HepG2 (cell line): ENCODE measurements around the gene PKLR. TPM values are rescaled to one million over a fixed set of nuclear protein-coding genes. Genes with fewer than 3 reads are reported as not detected.

Source experiments
- ASH2L ChIP-seq: fragments of 300-600, 200-600 bp; sonication (generic); IDR thresholded peaks from 2 replicates; pipeline ENCODE4 v1.7.0; 2017; ENCODE audit warnings: low read depth, mild to moderate bottlenecking, moderate library complexity, mixed read lengths, low read length; ENCODE audit not compliant: insufficient read length
- CBX1 ChIP-seq: IDR thresholded peaks from one replicate; pipeline ENCODE4 v1.6.1; 2016; ENCODE audit warnings: antibody characterized with exemption, low read depth
- CREM ChIP-seq, 2 experiments: sonication (generic) in 1 of 2; formaldehyde crosslinking in 1 of 2; IDR thresholded peaks; 2 replicates each; pipeline versions ENCODE4 v1.4.0 to v1.6.1; 2016 to 2020; ENCODE audit warnings: antibody characterized with exemption in 1 of 2, mild to moderate bottlenecking in 1 of 2, missing genetic modification reagents in 1 of 2
- DPF2 ChIP-seq: sonication (generic); formaldehyde crosslinking; IDR thresholded peaks from 2 replicates; pipeline ENCODE4 v1.4.0; 2020; ENCODE audit warnings: mild to moderate bottlenecking, low read depth, missing genetic modification reagents, borderline replicate concordance
- GATA4 ChIP-seq: sonication (generic); IDR thresholded peaks from 2 replicates; pipeline ENCODE4 v1.6.1; 2016; ENCODE audit warnings: antibody characterized with exemption, low read depth, borderline replicate concordance
- HIVEP1 ChIP-seq: sonication (generic); formaldehyde crosslinking; IDR thresholded peaks from 2 replicates; pipeline ENCODE4 v1.4.0; 2020; ENCODE audit warnings: mild to moderate bottlenecking, missing genetic modification reagents
- IRF2 ChIP-seq: IDR thresholded peaks from 2 replicates; pipeline ENCODE4 v1.6.1; 2018; ENCODE audit warnings: missing genetic modification reagents, missing compliant biosample characterization
- KAT8 ChIP-seq: IDR thresholded peaks from 2 replicates; pipeline ENCODE4 v1.6.1; 2016; ENCODE audit warnings: missing genetic modification reagents, missing compliant biosample characterization
- MAF1 ChIP-seq: sonication (generic); formaldehyde crosslinking; IDR thresholded peaks from 2 replicates; pipeline ENCODE4 v1.5.0; 2020; ENCODE audit warnings: missing genetic modification reagents, borderline replicate concordance
- NFYC ChIP-seq: IDR thresholded peaks from 2 replicates; pipeline ENCODE4 v1.6.1; 2016; ENCODE audit warnings: missing genetic modification reagents, missing compliant biosample characterization
- YY1 ChIP-seq: IDR thresholded peaks from 2 replicates; pipeline ENCODE4 v1.6.1; 2011; ENCODE audit warnings: low read length, low read depth, moderate library complexity, mild to moderate bottlenecking; ENCODE audit not compliant: insufficient read depth, insufficient replicate concordance
- ZBTB7B ChIP-seq: sonication (generic); formaldehyde crosslinking; IDR thresholded peaks from 2 replicates; pipeline ENCODE4 v1.4.0; 2020; ENCODE audit warnings: missing genetic modification reagents
- ZFP1 ChIP-seq: IDR thresholded peaks from 2 replicates; pipeline ENCODE4 v1.6.1; 2016
- ZNF235 ChIP-seq: sonication (generic); formaldehyde crosslinking; IDR thresholded peaks from 2 replicates; pipeline ENCODE4 v1.8.1; 2023; ENCODE audit warnings: mild to moderate bottlenecking, missing genetic modification reagents, borderline replicate concordance
- ZNF503 ChIP-seq: sonication (generic); formaldehyde crosslinking; IDR thresholded peaks from 2 replicates; pipeline ENCODE4 v1.4.0; 2020; ENCODE audit warnings: missing genetic modification reagents
- ZNF564 ChIP-seq: sonication (generic); formaldehyde crosslinking; IDR thresholded peaks from 2 replicates; pipeline ENCODE4 v1.8.1; 2023; ENCODE audit warnings: mild to moderate bottlenecking, missing genetic modification reagents
- ZNF644 ChIP-seq: IDR thresholded peaks from 2 replicates; pipeline ENCODE4 v1.6.1; 2016; ENCODE audit warnings: low read depth
- ZNF768 ChIP-seq: sonication (generic); formaldehyde crosslinking; IDR thresholded peaks from 2 replicates; pipeline ENCODE4 v1.4.0; 2020; ENCODE audit warnings: missing genetic modification reagents
- ZNF841 ChIP-seq: sonication (generic); formaldehyde crosslinking; IDR thresholded peaks from 2 replicates; pipeline ENCODE4 v1.8.1; 2023; ENCODE audit warnings: missing genetic modification reagents, borderline replicate concordance
- ZNF879 ChIP-seq: sonication (generic); formaldehyde crosslinking; IDR thresholded peaks from 2 replicates; pipeline ENCODE4 v1.8.1; 2023; ENCODE audit warnings: missing genetic modification reagents
- ZNF883 ChIP-seq: sonication (generic); formaldehyde crosslinking; IDR thresholded peaks from 2 replicates; pipeline ENCODE4 v1.5.1; 2020; ENCODE audit warnings: mild to moderate bottlenecking, missing genetic modification reagents; ENCODE audit errors: not compliant biosample characterization
- polyA plus RNA-seq, 8 experiments: library from polyadenylated mRNA; depleted of rRNA in 3 of 8; stranded (reverse) in 7 of 8; unstranded in 1 of 8; fragments of >200 nt; fragmentation: Illumina TruSeq in 4 of 8; extraction: Trizol in 4 of 8; gene quantifications; 2 replicates each; pipeline versions ENCODE4 v1.2.1 to v1.2.3, GENCODE V29; 2011 to 2016; ENCODE audit warnings: low read depth in 4 of 8, missing spikeins in 1 of 8, mixed read lengths in 1 of 8; ENCODE audit not compliant: insufficient read depth in 1 of 8
- total RNA-seq, 5 experiments: library from RNA; depleted of rRNA; stranded (reverse); fragments of >200 nt; fragmentation: Illumina TruSeq; extraction: Trizol; gene quantifications; 2 replicates each; pipeline ENCODE4 v1.2.3, GENCODE V29; 2016; ENCODE audit warnings: low read depth in 1 of 5
- TF ChIP-seq, protein P1 (sequence below): sonication (generic); formaldehyde crosslinking; IDR thresholded peaks from 2 replicates; pipeline ENCODE4 v1.5.1; 2020; ENCODE audit warnings: mild to moderate bottlenecking, missing genetic modification reagents, moderate library complexity
- TF ChIP-seq, protein P2 (sequence below): sonication (generic); formaldehyde crosslinking; IDR thresholded peaks from 2 replicates; pipeline ENCODE4 v1.9.0; 2021; ENCODE audit warnings: missing genetic modification reagents, mild to moderate bottlenecking, borderline replicate concordance

PKLR gene
- total and polyA plus RNA-seq, 2 of the 13 experiments (the other 11 are each of a cell fraction or from before 2014, with no cell fraction given) = 10.3 to 29.3 TPM

- TF ChIP-seq, protein P1, sequence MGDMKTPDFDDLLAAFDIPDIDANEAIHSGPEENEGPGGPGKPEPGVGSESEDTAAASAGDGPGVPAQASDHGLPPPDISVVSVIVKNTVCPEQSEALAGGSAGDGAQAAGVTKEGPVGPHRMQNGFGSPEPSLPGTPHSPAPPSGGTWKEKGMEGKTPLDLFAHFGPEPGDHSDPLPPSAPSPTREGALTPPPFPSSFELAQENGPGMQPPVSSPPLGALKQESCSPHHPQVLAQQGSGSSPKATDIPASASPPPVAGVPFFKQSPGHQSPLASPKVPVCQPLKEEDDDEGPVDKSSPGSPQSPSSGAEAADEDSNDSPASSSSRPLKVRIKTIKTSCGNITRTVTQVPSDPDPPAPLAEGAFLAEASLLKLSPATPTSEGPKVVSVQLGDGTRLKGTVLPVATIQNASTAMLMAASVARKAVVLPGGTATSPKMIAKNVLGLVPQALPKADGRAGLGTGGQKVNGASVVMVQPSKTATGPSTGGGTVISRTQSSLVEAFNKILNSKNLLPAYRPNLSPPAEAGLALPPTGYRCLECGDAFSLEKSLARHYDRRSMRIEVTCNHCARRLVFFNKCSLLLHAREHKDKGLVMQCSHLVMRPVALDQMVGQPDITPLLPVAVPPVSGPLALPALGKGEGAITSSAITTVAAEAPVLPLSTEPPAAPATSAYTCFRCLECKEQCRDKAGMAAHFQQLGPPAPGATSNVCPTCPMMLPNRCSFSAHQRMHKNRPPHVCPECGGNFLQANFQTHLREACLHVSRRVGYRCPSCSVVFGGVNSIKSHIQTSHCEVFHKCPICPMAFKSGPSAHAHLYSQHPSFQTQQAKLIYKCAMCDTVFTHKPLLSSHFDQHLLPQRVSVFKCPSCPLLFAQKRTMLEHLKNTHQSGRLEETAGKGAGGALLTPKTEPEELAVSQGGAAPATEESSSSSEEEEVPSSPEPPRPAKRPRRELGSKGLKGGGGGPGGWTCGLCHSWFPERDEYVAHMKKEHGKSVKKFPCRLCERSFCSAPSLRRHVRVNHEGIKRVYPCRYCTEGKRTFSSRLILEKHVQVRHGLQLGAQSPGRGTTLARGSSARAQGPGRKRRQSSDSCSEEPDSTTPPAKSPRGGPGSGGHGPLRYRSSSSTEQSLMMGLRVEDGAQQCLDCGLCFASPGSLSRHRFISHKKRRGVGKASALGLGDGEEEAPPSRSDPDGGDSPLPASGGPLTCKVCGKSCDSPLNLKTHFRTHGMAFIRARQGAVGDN (CRISPR knock-in tag) = peak; percentile 99
- TF ChIP-seq KAT8 (CRISPR knock-in tag) = peak; percentile 92
- TF ChIP-seq CBX1 = peak; percentile 47
- peak; percentile 30; the same call in 1 of the 2 replicates for TF ChIP-seq GATA4
- peak; percentile 74 for TF ChIP-seq ASH2L
- TF ChIP-seq, protein P2, sequence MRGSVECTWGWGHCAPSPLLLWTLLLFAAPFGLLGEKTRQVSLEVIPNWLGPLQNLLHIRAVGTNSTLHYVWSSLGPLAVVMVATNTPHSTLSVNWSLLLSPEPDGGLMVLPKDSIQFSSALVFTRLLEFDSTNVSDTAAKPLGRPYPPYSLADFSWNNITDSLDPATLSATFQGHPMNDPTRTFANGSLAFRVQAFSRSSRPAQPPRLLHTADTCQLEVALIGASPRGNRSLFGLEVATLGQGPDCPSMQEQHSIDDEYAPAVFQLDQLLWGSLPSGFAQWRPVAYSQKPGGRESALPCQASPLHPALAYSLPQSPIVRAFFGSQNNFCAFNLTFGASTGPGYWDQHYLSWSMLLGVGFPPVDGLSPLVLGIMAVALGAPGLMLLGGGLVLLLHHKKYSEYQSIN = no peak
- no peak; the same call in 1 of the 2 replicates for TF ChIP-seq DPF2 (CRISPR knock-in tag)
- TF ChIP-seq CREM (IDR thresholded peaks at IDR 0.05) = peak; percentile 51
- TF ChIP-seq CREM (CRISPR knock-in tag; IDR thresholded peaks at IDR 0.05) = no peak
- TF ChIP-seq ZNF768 (CRISPR knock-in tag) = no peak
- no peak for TF ChIP-seq HIVEP1 (CRISPR knock-in tag)
- no peak for TF ChIP-seq ZNF644 (CRISPR knock-in tag)
- TF ChIP-seq ZNF235 (CRISPR knock-in tag) = no peak
- TF ChIP-seq NFYC = peak; percentile 73
- TF ChIP-seq IRF2 (CRISPR knock-in tag) = peak; percentile 56; the same call in 1 of the 2 replicates
- peak; percentile 50 for TF ChIP-seq ZNF883 (CRISPR knock-in tag)
- TF ChIP-seq MAF1 (CRISPR knock-in tag) = no peak
- TF ChIP-seq YY1 = peak; percentile 1
- TF ChIP-seq ZFP1 (CRISPR knock-in tag) = no peak
- TF ChIP-seq ZNF564 (CRISPR knock-in tag) = no peak
- no peak for TF ChIP-seq ZNF841 (CRISPR knock-in tag)
- 0 out of 2 replicates have a peak, but pooled peaks have one; percentile 59 for TF ChIP-seq ZBTB7B (CRISPR knock-in tag)
- 0 out of 2 replicates have a peak, but pooled peaks have one; percentile 12 for TF ChIP-seq ZNF503 (CRISPR knock-in tag)
- TF ChIP-seq ZNF879 (CRISPR knock-in tag) = no peak
Observed at GRCh38 chr1:155273343-155274245, 27.6 kb downstream of the PKLR start, which contains the start of gene CLK2 (continued).
